DND-41 (cell line): ENCODE results near the gene SELP.

Experiments
- ATAC-seq: fragments of 200-7000 bp; cut with Tn5 transposase; 3 replicates; pipeline ENCODE4 v1.9.1; 2021; ENCODE audit warnings: low read depth; ENCODE audit not compliant: insufficient read depth
- DNase-seq: peaks from one replicate; pipeline ENCODE4 v3.0.0-alpha.2; 2020
- H2AFZ ChIP-seq: 2 replicates; pipeline ENCODE4 v1.6.0; 2012; ENCODE audit warnings: low read depth, low read length
- H3K27ac ChIP-seq: 2 replicates; pipeline ENCODE4 v1.5.1; 2012; ENCODE audit warnings: low read length, inconsistent platforms
- H3K27me3 ChIP-seq: fragments of 200-600 bp; sonication (generic); 2 replicates; pipeline ENCODE4 v1.6.0; 2012; ENCODE audit warnings: low read length, mild to moderate bottlenecking, inconsistent platforms; ENCODE audit not compliant: insufficient read depth, poor library complexity
- H3K36me3 ChIP-seq: 2 replicates; pipeline ENCODE4 v1.5.1; 2012; ENCODE audit warnings: low read length, inconsistent platforms; ENCODE audit not compliant: insufficient read depth
- H3K4me1 ChIP-seq: 2 replicates; pipeline ENCODE4 v1.5.1; 2012; ENCODE audit warnings: mild to moderate bottlenecking, low read length; ENCODE audit not compliant: insufficient read depth
- H3K4me2 ChIP-seq: 2 replicates; pipeline ENCODE4 v1.6.0; 2012; ENCODE audit warnings: mild to moderate bottlenecking, moderate library complexity, low read length, inconsistent platforms; ENCODE audit not compliant: insufficient read depth
- H3K4me3 ChIP-seq, 2 experiments: fragments of 200-600 bp in 1 of 2; shearing (Covaris generic) in 1 of 2; 2 replicates each; pipeline ENCODE4 v1.5.1; 2012 to 2016; ENCODE audit warnings: inconsistent platforms in 2 of 2, low read length in 2 of 2, mild to moderate bottlenecking in 2 of 2, low read depth in 1 of 2, moderate library complexity in 1 of 2
- H3K79me2 ChIP-seq: 2 replicates; pipeline ENCODE4 v1.6.0; 2012; ENCODE audit warnings: low read length, inconsistent platforms; ENCODE audit not compliant: insufficient read depth
- H3K9ac ChIP-seq: 2 replicates; pipeline ENCODE4 v1.6.0; 2012; ENCODE audit warnings: low read depth, mild to moderate bottlenecking, inconsistent platforms, low read length, moderate library complexity
- H3K9me3 ChIP-seq: 2 replicates; pipeline ENCODE4 v1.5.1; 2012; ENCODE audit warnings: low read length, moderate library complexity, mild to moderate bottlenecking, inconsistent platforms; ENCODE audit not compliant: insufficient read depth, severe bottlenecking
- H4K20me1 ChIP-seq: 2 replicates; pipeline ENCODE4 v1.6.0; 2012; ENCODE audit warnings: low read length; ENCODE audit not compliant: insufficient read depth
- EZH2 ChIP-seq: IDR thresholded peaks from 3 replicates; pipeline ENCODE4 v1.6.1; 2012; ENCODE audit warnings: borderline replicate concordance, low read depth, mild to moderate bottlenecking, moderate library complexity, low read length, inconsistent platforms; ENCODE audit not compliant: severe bottlenecking
- TF ChIP-seq, protein P1 (sequence below): IDR thresholded peaks from 2 replicates; pipeline ENCODE4 v1.5.1; 2012; ENCODE audit warnings: borderline replicate concordance, low read length, moderate library complexity, mild to moderate bottlenecking; ENCODE audit not compliant: poor library complexity, severe bottlenecking; ENCODE audit errors: extremely low read depth

SELP gene

DNA sequence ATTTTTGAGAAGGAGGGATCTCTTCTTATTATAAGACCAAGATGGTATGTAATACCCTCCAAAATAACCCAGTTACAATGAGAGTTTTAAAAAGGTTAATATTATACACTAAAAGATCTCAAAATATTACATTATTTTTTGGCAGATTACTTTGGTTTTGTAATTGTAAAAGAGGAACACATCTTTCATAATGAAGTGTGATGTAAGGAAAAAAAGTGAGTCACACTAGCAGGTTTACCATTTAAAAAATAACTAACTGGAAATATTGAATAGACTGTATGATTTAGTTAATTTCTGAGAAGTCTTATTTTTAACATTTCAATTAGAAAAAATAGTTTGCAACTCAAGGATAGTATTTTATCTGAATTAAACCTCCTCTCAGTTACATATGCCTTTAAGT is 44.7 kb downstream of the SELP start:
- DNase-seq: no peak
- no peaks in the 10 kb centered on the region for H3K27me3 ChIP-seq
- no peak overlapping the region for H3K4me3 ChIP-seq
- H3K79me2 ChIP-seq: no peaks in the 10 kb centered on the region
- H3K4me1 ChIP-seq: peaks cover 21% of the 10 kb centered on the region
- ATAC-seq: no peak
- H3K27ac ChIP-seq: no peak overlapping the region
- no peak for TF ChIP-seq EZH2
- TF ChIP-seq, protein P1, sequence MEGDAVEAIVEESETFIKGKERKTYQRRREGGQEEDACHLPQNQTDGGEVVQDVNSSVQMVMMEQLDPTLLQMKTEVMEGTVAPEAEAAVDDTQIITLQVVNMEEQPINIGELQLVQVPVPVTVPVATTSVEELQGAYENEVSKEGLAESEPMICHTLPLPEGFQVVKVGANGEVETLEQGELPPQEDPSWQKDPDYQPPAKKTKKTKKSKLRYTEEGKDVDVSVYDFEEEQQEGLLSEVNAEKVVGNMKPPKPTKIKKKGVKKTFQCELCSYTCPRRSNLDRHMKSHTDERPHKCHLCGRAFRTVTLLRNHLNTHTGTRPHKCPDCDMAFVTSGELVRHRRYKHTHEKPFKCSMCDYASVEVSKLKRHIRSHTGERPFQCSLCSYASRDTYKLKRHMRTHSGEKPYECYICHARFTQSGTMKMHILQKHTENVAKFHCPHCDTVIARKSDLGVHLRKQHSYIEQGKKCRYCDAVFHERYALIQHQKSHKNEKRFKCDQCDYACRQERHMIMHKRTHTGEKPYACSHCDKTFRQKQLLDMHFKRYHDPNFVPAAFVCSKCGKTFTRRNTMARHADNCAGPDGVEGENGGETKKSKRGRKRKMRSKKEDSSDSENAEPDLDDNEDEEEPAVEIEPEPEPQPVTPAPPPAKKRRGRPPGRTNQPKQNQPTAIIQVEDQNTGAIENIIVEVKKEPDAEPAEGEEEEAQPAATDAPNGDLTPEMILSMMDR: no peak
- H3K9me3 ChIP-seq: no peaks in the 10 kb centered on the region
- no peak overlapping the region for H3K4me2 ChIP-seq
- H3K9ac ChIP-seq: no peak overlapping the region
- H2AFZ ChIP-seq: no peak overlapping the region
- no peaks in the 10 kb centered on the region for H4K20me1 ChIP-seq
- no peaks in the 10 kb centered on the region for H3K36me3 ChIP-seq

DNA sequence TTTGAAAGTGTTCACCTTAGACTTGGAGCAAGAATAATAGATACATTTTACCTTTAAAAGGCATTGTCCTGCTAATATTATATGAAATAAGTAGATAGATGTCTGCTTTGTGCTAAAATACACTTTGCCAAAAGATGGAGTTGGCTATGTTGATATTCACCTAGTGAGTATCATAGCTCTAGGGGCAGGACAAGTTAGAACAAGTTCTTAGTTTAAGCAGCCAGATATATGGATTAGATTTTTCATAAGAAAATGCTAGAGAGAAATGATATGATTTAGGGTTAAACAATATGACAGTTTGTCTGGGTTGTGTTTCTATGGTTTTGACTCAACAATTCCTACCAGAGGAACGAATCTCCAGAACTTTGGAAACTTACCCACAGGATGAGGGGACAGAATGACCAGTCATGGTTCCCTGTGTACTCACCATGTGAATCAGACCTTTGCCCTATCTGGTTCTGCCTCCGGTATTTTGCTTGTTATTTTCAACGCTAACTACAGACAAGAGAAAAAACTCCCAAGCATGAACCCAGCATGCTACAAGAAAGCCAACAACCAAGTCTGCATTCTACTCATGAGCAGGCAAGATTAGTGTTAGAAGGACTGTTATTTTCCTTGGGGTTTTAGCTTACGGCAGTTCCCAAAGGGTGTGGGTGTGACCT is 45.3 kb downstream of the SELP start:
- ATAC-seq (no peak), DNase-seq (no peak)
- Histone ChIP-seq H3K36me3 (no peaks in the 10 kb centered on the region), H4K20me1 (no peaks in the 10 kb centered on the region), H3K79me2 (no peaks in the 10 kb centered on the region), H3K9ac (no peak overlapping the region), H3K4me3 (no peak overlapping the region), H3K27me3 (no peaks in the 10 kb centered on the region), H3K4me2 (no peak overlapping the region), H3K4me1 (peaks cover 21% of the 10 kb centered on the region), H3K9me3 (no peaks in the 10 kb centered on the region), H2AFZ (no peak overlapping the region), H3K27ac (no peak overlapping the region)
- no peak for TF ChIP-seq EZH2
- TF ChIP-seq, protein P1: no peak

DNA sequence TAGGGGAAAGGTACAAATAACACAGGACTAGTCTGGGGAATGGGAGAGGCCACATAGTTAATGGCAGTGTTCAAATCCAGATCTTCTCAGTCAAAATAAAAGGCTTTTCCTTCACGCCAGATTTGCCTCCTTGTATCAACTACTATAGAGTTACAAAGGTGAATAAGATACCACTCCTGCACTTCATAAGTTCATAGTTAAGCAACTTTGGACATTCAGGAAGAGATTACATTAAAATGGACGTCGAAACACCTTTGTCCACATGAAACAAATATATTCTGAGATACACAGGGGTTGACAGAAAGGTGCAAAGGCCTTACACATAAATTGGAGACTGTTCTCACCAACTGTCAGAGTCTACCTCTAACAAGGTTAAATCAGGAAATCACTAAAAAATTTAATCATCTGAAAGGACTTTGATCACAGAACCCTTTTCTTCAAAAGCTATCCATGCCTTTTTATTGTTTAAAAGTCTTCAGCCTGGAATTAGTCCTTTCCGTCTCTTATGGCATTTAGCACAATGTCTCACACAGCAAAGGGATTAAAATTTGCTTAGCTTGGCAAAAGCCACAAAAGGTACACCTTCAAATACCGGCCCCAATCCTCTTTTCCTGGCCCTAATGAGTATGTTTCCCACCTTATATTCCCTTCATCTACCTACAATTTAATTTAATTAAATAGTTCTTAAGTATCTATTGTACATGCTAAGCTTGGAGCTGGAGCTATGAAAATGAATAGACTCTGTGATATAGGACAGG is 51.8 kb downstream of the SELP start:
- no peak overlapping the region for H2AFZ ChIP-seq
- no peaks in the 10 kb centered on the region for H3K9me3 ChIP-seq
- DNase-seq: no peak
- H3K9ac ChIP-seq: no peak overlapping the region
- H3K27ac ChIP-seq: no peak overlapping the region
- no peaks in the 10 kb centered on the region for H3K4me1 ChIP-seq
- H3K36me3 ChIP-seq: no peaks in the 10 kb centered on the region
- no peaks in the 10 kb centered on the region for H4K20me1 ChIP-seq
- no peaks in the 10 kb centered on the region for H3K27me3 ChIP-seq
- no peak overlapping the region for H3K4me3 ChIP-seq
- no peaks in the 10 kb centered on the region for H3K79me2 ChIP-seq
- no peak overlapping the region for H3K4me2 ChIP-seq
- no peak for TF ChIP-seq EZH2
- TF ChIP-seq, protein P1: no peak
- ATAC-seq: no peak
